Cardiac fibroblast (primary cell): Measurements from ENCODE around the gene GNG12.

ENCODE experiments used
- DNase-seq, 2 donors: peaks; one replicate each; pipeline versions ENCODE4 v3.0.0 to v3.0.0-alpha.2; 2010; ENCODE audit warnings: low read depth in 2 of 2
- H3K4me3 ChIP-seq, 2 donors: replicated peaks in 1 of 2; 1 replicate in 1 of 2; 2 replicates in 1 of 2; pipeline ENCODE4 v1.5.1; 2011; ENCODE audit warnings: low read depth in 2 of 2, low read length in 2 of 2, mild to moderate bottlenecking in 2 of 2, moderate library complexity in 1 of 2
- TF ChIP-seq, protein P1 (sequence below): IDR thresholded peaks from one replicate; pipeline ENCODE4 v1.5.1; 2011; ENCODE audit warnings: low read depth, mild to moderate bottlenecking, low read length, inconsistent platforms

The GNG12 gene

DNA sequence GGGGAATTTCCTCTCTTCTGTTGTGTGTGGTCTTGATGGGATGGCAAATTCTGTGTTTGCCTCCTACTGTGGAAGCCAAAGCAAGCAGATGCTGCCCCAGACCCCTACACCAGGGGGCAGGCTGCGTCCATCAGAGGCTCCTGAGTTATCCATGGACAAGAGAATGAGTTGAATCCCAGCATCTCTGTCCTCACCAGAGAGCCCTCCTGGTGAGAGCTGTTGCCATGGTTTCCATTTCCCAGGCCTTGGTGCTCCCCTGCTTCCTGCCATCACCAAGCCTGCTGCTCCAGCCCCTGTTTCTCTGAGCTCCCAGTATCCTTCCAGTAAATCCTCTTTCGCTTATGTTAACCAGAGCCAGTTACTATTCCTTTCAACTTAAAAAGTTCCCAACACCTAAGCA lies 20.4 kb upstream of the GNG12 start:
- peak; percentile 88 to 89 for DNase-seq
- TF ChIP-seq, protein P1, sequence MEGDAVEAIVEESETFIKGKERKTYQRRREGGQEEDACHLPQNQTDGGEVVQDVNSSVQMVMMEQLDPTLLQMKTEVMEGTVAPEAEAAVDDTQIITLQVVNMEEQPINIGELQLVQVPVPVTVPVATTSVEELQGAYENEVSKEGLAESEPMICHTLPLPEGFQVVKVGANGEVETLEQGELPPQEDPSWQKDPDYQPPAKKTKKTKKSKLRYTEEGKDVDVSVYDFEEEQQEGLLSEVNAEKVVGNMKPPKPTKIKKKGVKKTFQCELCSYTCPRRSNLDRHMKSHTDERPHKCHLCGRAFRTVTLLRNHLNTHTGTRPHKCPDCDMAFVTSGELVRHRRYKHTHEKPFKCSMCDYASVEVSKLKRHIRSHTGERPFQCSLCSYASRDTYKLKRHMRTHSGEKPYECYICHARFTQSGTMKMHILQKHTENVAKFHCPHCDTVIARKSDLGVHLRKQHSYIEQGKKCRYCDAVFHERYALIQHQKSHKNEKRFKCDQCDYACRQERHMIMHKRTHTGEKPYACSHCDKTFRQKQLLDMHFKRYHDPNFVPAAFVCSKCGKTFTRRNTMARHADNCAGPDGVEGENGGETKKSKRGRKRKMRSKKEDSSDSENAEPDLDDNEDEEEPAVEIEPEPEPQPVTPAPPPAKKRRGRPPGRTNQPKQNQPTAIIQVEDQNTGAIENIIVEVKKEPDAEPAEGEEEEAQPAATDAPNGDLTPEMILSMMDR: peak; percentile 98
- H3K4me3 ChIP-seq: no peak overlapping the region

DNA sequence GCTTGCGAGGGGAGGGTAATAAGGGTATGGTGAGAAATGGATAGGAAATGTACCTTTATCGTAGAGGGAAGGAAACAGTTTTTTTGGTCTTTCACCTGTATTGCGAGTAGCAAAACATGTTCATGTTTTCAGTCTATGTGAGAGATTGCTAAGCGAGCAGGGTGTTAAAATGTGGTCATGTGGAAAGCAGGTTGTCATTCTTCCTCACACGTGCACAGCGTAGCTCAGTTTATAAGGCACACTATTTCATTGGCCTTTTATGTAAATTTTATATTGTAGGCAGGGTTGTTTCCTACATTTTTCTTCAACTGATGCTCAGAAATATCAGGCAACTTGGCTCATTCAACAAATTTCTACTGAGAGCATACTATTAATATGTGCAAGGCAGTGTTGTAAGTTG lies 18.5 kb upstream of the GNG12 start:
- H3K4me3 ChIP-seq: no peak overlapping the region
- no peak for DNase-seq
- TF ChIP-seq, protein P1: no peak

DNA sequence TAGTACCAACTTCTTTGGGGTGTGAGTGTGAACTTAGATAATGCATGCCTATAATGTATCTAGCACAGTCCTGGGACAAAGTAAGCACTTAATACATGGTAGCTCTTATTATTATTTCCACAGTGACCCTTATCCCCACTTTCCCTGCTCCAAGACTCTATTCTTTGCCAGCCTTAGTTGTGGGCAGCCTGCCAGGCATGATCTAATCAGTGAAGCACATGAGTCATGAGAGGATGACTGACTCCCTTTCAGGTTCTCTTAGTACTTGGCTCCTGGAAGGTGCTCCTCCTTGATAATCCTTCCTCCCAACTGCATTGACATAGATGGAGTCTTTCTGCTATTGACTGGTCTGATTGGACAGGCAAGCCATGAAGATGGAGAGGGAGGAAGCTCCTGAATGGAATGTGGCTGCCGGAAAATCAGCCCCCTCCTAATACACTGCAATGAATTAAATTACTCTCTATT lies 17.4 kb upstream of the GNG12 start:
- TF ChIP-seq, protein P1: no peak
- peak; percentile 90 to 93 for DNase-seq
- H3K4me3 ChIP-seq: no peak overlapping the region

DNA sequence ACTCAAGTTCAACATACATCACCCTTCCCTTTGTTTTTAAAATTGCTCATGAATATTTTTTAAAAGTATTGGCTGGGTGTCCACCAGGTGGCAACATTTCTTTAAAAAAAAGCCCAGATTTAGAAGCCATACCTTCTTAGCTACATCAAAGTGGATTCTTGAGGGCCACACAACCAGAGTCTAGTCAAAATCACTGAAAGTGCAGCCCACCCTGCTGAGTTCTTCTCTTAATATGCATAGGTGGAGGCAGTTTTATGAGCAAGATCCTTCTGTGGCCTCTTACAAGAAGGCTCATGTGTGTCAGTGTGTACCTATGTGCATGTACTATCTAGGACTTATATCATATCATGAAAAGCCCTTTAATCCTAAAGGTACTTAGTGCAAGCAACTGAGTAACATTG lies 16.9 kb upstream of the GNG12 start:
- H3K4me3 ChIP-seq: no peak overlapping the region
- peak; percentile 65 to 75 for DNase-seq
- TF ChIP-seq, protein P1: peak; percentile 39

DNA sequence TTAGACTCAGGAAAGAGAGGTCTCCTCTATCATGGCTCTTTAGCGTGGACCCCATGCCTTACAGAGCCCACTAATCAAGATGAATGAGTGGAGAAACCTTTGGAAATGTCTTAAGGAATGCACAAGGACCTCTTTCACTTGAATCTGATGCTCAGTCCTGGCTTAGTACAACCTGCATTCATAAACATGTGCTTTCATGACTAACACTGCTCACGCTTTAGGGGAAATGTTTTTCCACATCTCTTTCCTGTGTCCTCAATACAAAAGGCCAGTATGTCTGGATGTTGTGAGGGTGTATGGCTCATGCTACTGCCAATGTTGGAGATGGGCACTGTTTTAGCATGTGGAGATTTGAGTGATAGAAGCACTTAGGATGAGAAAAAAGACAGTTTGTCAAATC lies 14.2 kb upstream of the GNG12 start:
- no peak overlapping the region for H3K4me3 ChIP-seq
- peak; percentile 56 to 67 for DNase-seq
- TF ChIP-seq, protein P1: no peak

DNA sequence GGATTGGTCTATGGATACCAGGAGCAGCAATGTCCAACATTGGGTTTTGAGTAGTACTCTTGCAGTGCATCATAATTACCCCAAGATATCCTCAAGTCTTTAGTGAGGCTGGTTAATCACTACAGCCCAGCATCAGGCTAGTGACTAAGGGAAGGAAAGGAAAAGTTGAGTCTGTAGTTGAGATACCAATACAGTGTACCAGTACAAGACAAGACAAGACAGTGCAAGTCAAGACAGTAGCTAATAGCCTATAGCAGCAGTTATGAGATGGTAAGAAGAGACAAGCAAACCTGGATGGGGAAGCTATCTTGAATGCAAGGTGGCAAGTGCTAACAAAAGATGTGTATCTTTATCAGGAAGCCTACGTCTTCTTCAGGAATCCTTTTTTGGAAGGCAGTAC lies 13.3 kb upstream of the GNG12 start:
- TF ChIP-seq, protein P1: no peak

DNA sequence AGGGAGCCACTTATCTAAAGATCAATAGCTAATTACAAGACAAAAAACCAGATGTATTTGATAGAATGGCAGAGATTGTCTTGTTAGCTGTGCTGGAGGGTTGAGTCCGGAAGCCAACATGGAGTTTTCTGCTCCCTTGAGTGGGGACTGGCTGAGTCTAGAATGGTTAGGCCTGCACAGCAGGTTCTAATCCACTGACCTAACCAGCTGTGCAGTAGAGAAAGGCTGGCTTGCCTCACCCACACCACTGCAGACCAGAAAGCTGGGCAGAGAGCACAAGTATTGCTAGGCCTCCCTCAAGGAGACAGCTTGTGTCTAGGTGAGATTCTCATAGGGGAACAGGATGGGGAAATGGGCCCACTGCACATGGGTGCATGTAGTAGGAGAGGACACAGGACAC lies 11.7 kb upstream of the GNG12 start:
- TF ChIP-seq, protein P1: no peak
- DNase-seq: no peak
- H3K4me3 ChIP-seq: no peak overlapping the region

More for the DNA sequence above, 13.3 kb upstream of the GNG12 start:
- H3K4me3 ChIP-seq: no peak overlapping the region
- DNase-seq: no peak
